ENCODE data around the gene DNAH9. TPM values are rescaled to one million over a fixed set of nuclear protein-coding genes. Genes with fewer than 3 reads are reported as not detected.
"Not testable (repeated sequence)": the region's sequence is repeated elsewhere in the genome, so short reads cannot be mapped to it uniquely, and the experiment has no call there.

The DNAH9 gene
- polyA plus RNA-seq, 1 experiment, result not detected

GRCh38 chr17:11935734-11936406 is 337.6 kb downstream of the DNAH9 start:
- no peak overlapping the region for H3K27ac ChIP-seq (ENCODE audit: low read depth, low read length)
- no peak overlapping the region for H3K4me3 ChIP-seq (ENCODE audit: low read depth, low read length)
- CTCF ChIA-PET, result interaction anchor here (0.6 to 1.5 kb wide), 16 partner anchors 9 to 1308 kb away, joined by 3 to 8 read pairs (median 4); no protein-coding TSS in a partner anchor
- peak; percentile 69 for TF ChIP-seq CTCF (IDR thresholded peaks at IDR 0.05; ENCODE audit: low read depth, low read length)
- H3K9me3 ChIP-seq (ENCODE audit: control insufficient read depth, insufficient read depth, low read length), result peaks cover 3% of the 10 kb centered on the region; the same call in 1 of the 2 replicates
- H3K27me3 ChIP-seq (ENCODE audit: control insufficient read depth, insufficient read depth, low read length), result no peaks in the 10 kb centered on the region
- POLR2A ChIA-PET, result no interaction called here
- DNase-seq (ENCODE audit: low read depth, low spot score), result no peak

GRCh38 chr17:11940904-11941303 is 342.6 kb downstream of the DNAH9 start:
- no peak overlapping the region for H3K27ac ChIP-seq (ENCODE audit: low read depth, low read length)
- no peaks in the 10 kb centered on the region for H3K27me3 ChIP-seq (ENCODE audit: control insufficient read depth, insufficient read depth, low read length)
- no peak for TF ChIP-seq CTCF (IDR thresholded peaks at IDR 0.05; ENCODE audit: low read depth, low read length)
- no peaks in the 10 kb centered on the region; the same call in none of the 2 replicates for H3K9me3 ChIP-seq (ENCODE audit: control insufficient read depth, insufficient read depth, low read length)
- no peak for DNase-seq (ENCODE audit: low read depth, low spot score)
- POLR2A ChIA-PET, result no interaction called here
- CTCF ChIA-PET, result no interaction called here
- no peak overlapping the region for H3K4me3 ChIP-seq (ENCODE audit: low read depth, low read length)

GRCh38 chr17:11943086-11943485 is 344.8 kb downstream of the DNAH9 start:
- H3K9me3 ChIP-seq (ENCODE audit: control insufficient read depth, insufficient read depth, low read length); H3K27ac ChIP-seq (ENCODE audit: low read depth, low read length); H3K4me3 ChIP-seq (ENCODE audit: low read depth, low read length); H3K27me3 ChIP-seq (ENCODE audit: control insufficient read depth, insufficient read depth, low read length); DNase-seq (ENCODE audit: low read depth, low spot score); POLR2A ChIA-PET: not testable (repeated sequence)
- CTCF ChIA-PET, result interaction anchor here (0.7 kb wide), 1 partner anchor 43 kb away, joined by 9 read pairs; no protein-coding TSS in a partner anchor

GRCh38 chr17:11943759-11944347 is 345.6 kb downstream of the DNAH9 start:
- Histone ChIP-seq H3K9me3 (ENCODE audit: control insufficient read depth, insufficient read depth, low read length) (no peaks in the 10 kb centered on the region; the same call in none of the 2 replicates), H3K27me3 (ENCODE audit: control insufficient read depth, insufficient read depth, low read length) (no peaks in the 10 kb centered on the region), H3K27ac (ENCODE audit: low read depth, low read length) (no peak overlapping the region), H3K4me3 (ENCODE audit: low read depth, low read length) (no peak overlapping the region)
- POLR2A ChIA-PET, result no interaction called here
- TF ChIP-seq CTCF (IDR thresholded peaks at IDR 0.05; ENCODE audit: low read depth, low read length), result no peak
- no peak for DNase-seq (ENCODE audit: low read depth, low spot score)
- CTCF ChIA-PET, result no interaction called here

GRCh38 chr17:11944587-11944986 is 346.3 kb downstream of the DNAH9 start:
- ChIA-PET CTCF (interaction anchor here (3.5 kb wide), 1 partner anchor 9 kb away, joined by 8 read pairs; no protein-coding TSS in a partner anchor), POLR2A (no interaction called here)
- H3K4me3 ChIP-seq (ENCODE audit: low read depth, low read length), result no peak overlapping the region
- no peaks in the 10 kb centered on the region; the same call in none of the 2 replicates for H3K9me3 ChIP-seq (ENCODE audit: control insufficient read depth, insufficient read depth, low read length)
- no peak overlapping the region for H3K27ac ChIP-seq (ENCODE audit: low read depth, low read length)
- no peak for TF ChIP-seq CTCF (IDR thresholded peaks at IDR 0.05; ENCODE audit: low read depth, low read length)
- H3K27me3 ChIP-seq (ENCODE audit: control insufficient read depth, insufficient read depth, low read length), result no peaks in the 10 kb centered on the region
- no peak for DNase-seq (ENCODE audit: low read depth, low spot score)
